Fibroblast of pulmonary artery (primary cell): ENCODE results near the gene MALRD1.

Experiments
- DNase-seq: peaks from one replicate; pipeline ENCODE4 v3.0.0-alpha.2; 2010; ENCODE audit warnings: low read depth
- H3K4me3 ChIP-seq: replicated peaks from 2 replicates; pipeline ENCODE4 v1.5.1; 2011; ENCODE audit warnings: low read depth, mild to moderate bottlenecking, control low read depth, low read length, moderate library complexity
- TF ChIP-seq, protein P1 (sequence below): IDR thresholded peaks from 2 replicates; pipeline ENCODE4 v1.5.1; 2011; ENCODE audit warnings: mild to moderate bottlenecking, control low read depth, low read length, inconsistent platforms; ENCODE audit errors: missing control alignments

Gene MALRD1

DNA sequence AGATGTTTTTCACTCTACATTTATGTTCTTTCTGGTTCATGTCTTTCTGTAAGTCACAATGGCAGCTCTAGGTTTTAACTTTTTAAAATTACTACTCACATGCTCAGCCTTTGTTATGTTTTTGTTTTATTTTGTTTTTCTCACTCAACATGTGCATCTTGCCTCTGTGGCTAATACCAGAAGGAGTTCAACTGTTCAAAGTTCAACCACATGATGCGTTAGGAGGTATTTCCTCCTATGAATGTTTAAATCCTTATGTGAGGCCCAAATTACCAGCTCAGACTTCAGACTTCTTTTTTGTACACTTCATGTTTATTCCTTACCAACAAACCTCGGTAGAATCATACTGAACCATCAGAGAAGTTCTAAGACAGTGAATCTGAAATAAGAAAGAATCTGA is 151.6 kb downstream of the MALRD1 start:
- no peak overlapping the region for H3K4me3 ChIP-seq
- DNase-seq: no peak
- TF ChIP-seq, protein P1, sequence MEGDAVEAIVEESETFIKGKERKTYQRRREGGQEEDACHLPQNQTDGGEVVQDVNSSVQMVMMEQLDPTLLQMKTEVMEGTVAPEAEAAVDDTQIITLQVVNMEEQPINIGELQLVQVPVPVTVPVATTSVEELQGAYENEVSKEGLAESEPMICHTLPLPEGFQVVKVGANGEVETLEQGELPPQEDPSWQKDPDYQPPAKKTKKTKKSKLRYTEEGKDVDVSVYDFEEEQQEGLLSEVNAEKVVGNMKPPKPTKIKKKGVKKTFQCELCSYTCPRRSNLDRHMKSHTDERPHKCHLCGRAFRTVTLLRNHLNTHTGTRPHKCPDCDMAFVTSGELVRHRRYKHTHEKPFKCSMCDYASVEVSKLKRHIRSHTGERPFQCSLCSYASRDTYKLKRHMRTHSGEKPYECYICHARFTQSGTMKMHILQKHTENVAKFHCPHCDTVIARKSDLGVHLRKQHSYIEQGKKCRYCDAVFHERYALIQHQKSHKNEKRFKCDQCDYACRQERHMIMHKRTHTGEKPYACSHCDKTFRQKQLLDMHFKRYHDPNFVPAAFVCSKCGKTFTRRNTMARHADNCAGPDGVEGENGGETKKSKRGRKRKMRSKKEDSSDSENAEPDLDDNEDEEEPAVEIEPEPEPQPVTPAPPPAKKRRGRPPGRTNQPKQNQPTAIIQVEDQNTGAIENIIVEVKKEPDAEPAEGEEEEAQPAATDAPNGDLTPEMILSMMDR: no peak

DNA sequence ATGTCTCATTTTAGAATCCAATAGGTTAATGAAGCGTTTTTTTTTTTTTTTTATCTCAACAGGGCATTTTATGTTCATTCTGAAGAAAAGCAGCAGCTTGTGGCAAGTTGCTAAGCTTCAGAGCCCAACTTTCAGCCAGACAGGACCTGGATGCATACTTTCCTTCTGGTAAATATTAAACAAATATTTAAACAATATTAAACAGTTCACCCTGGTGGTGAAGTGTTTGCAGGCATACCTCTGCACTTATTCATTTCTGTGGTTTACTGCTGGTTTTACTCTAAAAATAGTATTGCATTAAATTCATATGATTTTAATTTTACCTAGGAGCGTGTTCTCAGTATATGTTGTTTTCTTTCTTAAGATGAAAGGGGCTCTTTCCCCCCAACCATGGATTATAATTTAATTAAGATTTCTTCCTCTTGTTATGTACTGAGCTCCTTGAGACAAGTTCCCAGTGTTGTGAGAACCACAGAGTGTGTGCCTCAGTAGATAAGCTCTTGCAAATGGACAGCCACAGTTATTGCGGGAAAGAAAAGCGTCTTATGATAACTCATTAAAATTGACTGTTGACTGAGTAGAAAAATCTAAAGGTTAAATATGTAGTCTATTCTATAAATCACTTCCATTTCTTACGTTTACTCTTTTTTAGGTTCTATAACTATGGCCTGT is 155.8 kb downstream of the MALRD1 start:
- TF ChIP-seq, protein P1: no peak
- H3K4me3 ChIP-seq: no peak overlapping the region
- peak; percentile 7 for DNase-seq

DNA sequence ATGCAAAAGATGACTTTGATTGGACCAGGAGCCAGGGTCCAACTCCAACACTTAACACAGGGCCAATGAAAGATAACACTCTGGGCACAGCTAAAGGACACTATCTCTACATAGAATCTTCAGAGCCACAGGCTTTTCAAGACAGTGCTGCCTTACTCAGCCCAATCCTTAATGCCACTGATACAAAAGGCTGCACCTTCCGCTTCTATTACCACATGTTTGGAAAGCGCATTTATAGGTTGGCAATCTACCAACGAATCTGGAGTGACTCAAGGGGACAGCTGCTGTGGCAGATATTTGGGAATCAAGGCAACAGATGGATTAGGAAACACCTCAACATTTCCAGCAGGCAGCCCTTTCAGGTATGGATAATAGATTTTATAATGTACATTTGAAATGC is 160.7 kb downstream of the MALRD1 start:
- no peak for DNase-seq
- TF ChIP-seq, protein P1: no peak
- no peak overlapping the region for H3K4me3 ChIP-seq

DNA sequence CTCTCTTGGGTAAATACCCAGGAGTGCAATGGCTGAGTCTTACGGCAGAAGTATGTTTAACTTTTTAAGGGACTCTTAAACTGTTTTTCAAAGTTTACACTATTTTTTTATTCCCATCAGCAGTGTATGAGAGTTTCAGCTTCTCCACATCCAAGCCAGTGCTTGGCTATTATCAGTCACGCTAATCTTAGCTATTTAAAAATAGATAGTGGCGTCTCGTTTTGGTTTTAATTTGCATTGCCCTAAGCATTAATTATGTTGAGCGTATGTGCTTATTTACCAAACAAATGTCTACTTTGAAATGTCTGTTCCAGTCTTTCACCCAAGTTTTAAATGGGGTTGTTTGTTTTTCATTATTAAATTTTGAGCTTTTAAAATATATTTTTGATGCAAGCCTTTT is 164.0 kb downstream of the MALRD1 start:
- TF ChIP-seq, protein P1: no peak
- DNase-seq: no peak

DNA sequence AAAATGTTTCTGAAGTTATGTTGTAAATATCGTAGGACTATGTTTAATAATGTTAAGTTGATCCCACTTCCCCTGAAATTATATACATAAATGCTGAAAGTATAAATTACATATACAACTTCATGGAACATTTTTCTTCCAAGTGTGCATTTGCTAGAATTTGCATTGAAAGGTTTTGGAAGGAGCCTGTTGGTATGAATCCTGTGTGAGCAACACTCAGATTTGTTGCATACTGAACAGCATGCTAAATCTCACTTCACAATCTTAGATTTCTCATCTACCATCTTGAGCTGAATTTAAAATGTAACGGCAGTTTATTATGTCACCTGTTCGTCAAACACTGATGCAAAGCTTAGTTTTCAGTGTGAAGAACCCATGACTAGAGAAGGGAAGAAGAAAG is 172.6 kb downstream of the MALRD1 start:
- DNase-seq: no peak
- no peak overlapping the region for H3K4me3 ChIP-seq
- TF ChIP-seq, protein P1: no peak

More for the DNA sequence above, 164.0 kb downstream of the MALRD1 start:
- H3K4me3 ChIP-seq: no peak overlapping the region

DNA sequence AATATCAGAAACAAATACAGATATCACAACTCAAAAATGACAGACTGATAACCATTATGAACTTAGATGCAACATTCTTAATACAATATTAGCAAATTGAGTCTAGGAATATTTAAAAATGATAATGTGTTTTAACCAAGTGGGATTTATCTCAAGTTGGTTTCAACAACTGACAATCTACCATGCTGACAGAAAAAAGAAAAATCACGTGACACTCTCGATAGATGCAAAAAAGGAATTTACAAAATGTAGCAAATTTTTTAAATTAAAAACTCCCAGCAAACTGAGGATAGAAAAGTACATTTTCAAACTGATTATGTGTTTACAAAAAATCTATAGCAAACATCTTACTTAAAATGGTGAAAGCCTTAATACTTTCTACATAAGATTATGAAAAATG is 177.4 kb downstream of the MALRD1 start:
- TF ChIP-seq, protein P1: no peak
- DNase-seq: no peak
- H3K4me3 ChIP-seq: no peak overlapping the region

DNA sequence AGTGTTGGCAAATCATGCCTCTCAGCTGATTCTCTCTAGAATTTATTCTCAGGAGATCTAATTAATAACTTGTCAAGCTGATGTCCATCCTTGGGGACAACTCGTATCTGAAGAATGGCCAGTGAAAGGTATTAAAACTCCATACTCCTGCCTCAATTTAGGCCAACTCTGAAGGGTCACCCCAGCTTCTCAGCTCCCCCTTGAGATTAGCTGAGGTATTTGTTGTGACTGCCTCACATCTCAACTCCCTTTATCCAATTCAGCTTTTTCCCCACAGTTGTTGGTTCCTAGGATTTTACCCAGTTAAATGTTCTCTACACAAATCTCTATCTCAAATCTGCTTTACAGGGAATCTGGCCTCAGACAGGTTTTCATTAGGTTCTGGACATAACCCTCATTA is 182.4 kb downstream of the MALRD1 start:
- TF ChIP-seq, protein P1: no peak
- DNase-seq: no peak
- no peak overlapping the region for H3K4me3 ChIP-seq
